Iris pigment epithelial cell (primary cell): ENCODE measurements around the gene CD151.

Experiments
- DNase-seq: peaks from one replicate; pipeline ENCODE4 v3.0.0-alpha.2; 2011; ENCODE audit warnings: low read depth

The CD151 gene

GRCh38 chr11:858053-858761 lies 25.5 kb downstream of the CD151 start:
- DNase-seq, result no peak

- DNase-seq, result no peak
Measured at GRCh38 chr11:858762-859339, 26.1 kb downstream of the CD151 start.

- peak; percentile 94 for DNase-seq
Measured at GRCh38 chr11:859394-860131, 26.8 kb downstream of the CD151 start.

GRCh38 chr11:860234-861104 lies 27.7 kb downstream of the CD151 start:
- DNase-seq, result no peak

GRCh38 chr11:861105-861479 lies 28.3 kb downstream of the CD151 start:
- DNase-seq, result no peak

GRCh38 chr11:862081-862661 lies 29.4 kb downstream of the CD151 start:
- DNase-seq, result no peak

- no peak for DNase-seq
Measured at GRCh38 chr11:862696-863022, 29.9 kb downstream of the CD151 start.

GRCh38 chr11:863023-863909 lies 30.5 kb downstream of the CD151 start:
- no peak for DNase-seq

GRCh38 chr11:863910-864827 lies 31.4 kb downstream of the CD151 start:
- no peak for DNase-seq

GRCh38 chr11:864898-865297 lies 32.1 kb downstream of the CD151 start:
- DNase-seq, result no peak

GRCh38 chr11:865462-866430 lies 33.0 kb downstream of the CD151 start:
- no peak for DNase-seq

- no peak for DNase-seq
Measured at GRCh38 chr11:866481-866880, 33.7 kb downstream of the CD151 start.

GRCh38 chr11:867856-868358 lies 35.2 kb downstream of the CD151 start:
- no peak for DNase-seq

GRCh38 chr11:868394-868793 lies 35.6 kb downstream of the CD151 start:
- DNase-seq, result no peak

GRCh38 chr11:868802-869201 lies 36.0 kb downstream of the CD151 start:
- no peak for DNase-seq

GRCh38 chr11:869399-870126 lies 36.8 kb downstream of the CD151 start:
- DNase-seq, result no peak

- DNase-seq, result no peak
Measured at GRCh38 chr11:870127-870413, 37.3 kb downstream of the CD151 start.

- DNase-seq, result no peak
Measured at GRCh38 chr11:870418-870817, 37.7 kb downstream of the CD151 start.
